ENCODE results near the gene CASP5. TPM values are rescaled to one million over a fixed set of nuclear protein-coding genes. Genes with fewer than 3 reads are reported as not detected.

The CASP5 gene
- total and polyA plus RNA-seq, 7 experiments from 2014 or later: 0.45 to 2.9 TPM; not detected in 5

- no peaks in the 10 kb centered on the region for H3K36me3 ChIP-seq (ENCODE audit: control insufficient read depth in 2 of 3, insufficient read depth in 3 of 3, low read length in 3 of 3)
- no peaks in the 10 kb centered on the region for H3K9me3 ChIP-seq (ENCODE audit: control insufficient read depth in 2 of 3, low read length in 3 of 3)
- ChIA-PET CTCF (no interaction called here), POLR2A (no interaction called here)
- Mint-ChIP-seq H3K36me3 (peaks cover 0 to 14% (median 4%) of the 10 kb centered on the region in 5 donors), H3K27ac (no peak overlapping the region), H3K4me3 (no peak overlapping the region), H3K4me1 (peaks cover 0 to 4% (median 0%) of the 10 kb centered on the region in 7 donors), H3K27me3 (peaks cover 0 to 12% (median 0%) of the 10 kb centered on the region in 5 donors), H3K9me3 (peaks cover 0 to 6% (median 0%) of the 10 kb centered on the region in 11 donors)
- intact Hi-C loops (cut with micrococcal nuclease): no loop called here
- H3K27me3 ChIP-seq (ENCODE audit: control insufficient read depth in 2 of 2, insufficient read depth in 2 of 2, low read length in 2 of 2): no peaks in the 10 kb centered on the region
- DNase-seq (no peak), ATAC-seq (no peak)
- no peak overlapping the region for H3K27ac ChIP-seq (ENCODE audit: low read depth, low read length)
- no peaks in the 10 kb centered on the region for H3K4me1 ChIP-seq (ENCODE audit: control insufficient read depth in 2 of 2, insufficient read depth in 2 of 2, low read length in 2 of 2)
- no peak overlapping the region for H3K4me3 ChIP-seq (ENCODE audit: low read length)
These were observed 34.5 kb upstream of the CASP5 start for GRCh38 chr11:105057432-105057831.

DNA sequence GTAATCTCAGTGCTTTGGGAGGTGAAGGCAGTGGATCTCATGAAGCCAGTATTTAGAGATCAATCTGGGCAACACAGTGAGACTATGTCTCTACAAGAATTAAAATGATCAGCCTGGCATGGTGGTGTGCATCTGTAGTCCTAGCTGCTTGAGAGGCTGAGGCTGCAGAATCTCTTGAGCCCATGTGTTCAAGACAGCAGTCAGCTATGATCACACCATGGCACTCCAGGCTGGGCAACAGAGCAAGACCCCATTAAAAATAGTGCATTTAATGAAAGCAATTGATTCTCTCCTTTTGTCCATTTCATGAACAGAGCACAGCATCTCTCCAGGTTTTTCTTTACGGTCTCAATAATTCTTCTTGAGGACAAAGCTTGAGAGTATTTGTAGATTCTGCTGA lies 33.5 kb upstream of the CASP5 start:
- ATAC-seq: no peak

GRCh38 chr11:105054723-105055493 lies 31.9 kb upstream of the CASP5 start:
- no peak for DNase-seq
- H3K4me1 ChIP-seq (ENCODE audit: control insufficient read depth in 2 of 2, insufficient read depth in 2 of 2, low read length in 2 of 2): no peaks in the 10 kb centered on the region
- intact Hi-C loops (cut with micrococcal nuclease): no loop called here
- no peaks in the 10 kb centered on the region for H3K9me3 Mint-ChIP-seq
- no peak overlapping the region for H3K27ac Mint-ChIP-seq
- H3K27ac ChIP-seq (ENCODE audit: low read depth, low read length): no peak overlapping the region
- no peak overlapping the region for H3K4me3 ChIP-seq (ENCODE audit: low read length)
- ATAC-seq: peak; percentile 70
- H3K4me1 Mint-ChIP-seq: peaks cover 0 to 6% (median 0%) of the 10 kb centered on the region in 7 donors
- CTCF ChIA-PET: interaction anchor here (0.6 kb wide), 1 partner anchor 21 kb away, joined by 4 read pairs; no protein-coding TSS in a partner anchor
- H3K27me3 Mint-ChIP-seq: peaks cover 0 to 12% (median 0%) of the 10 kb centered on the region in 5 donors
- H3K9me3 ChIP-seq (ENCODE audit: control insufficient read depth in 2 of 3, low read length in 3 of 3): no peaks in the 10 kb centered on the region
- POLR2A ChIA-PET: interaction anchor here (0.5 to 0.6 kb wide), 2 partner anchors 206 to 352 kb away, joined by 3 read pairs; no protein-coding TSS in a partner anchor
- no peaks in the 10 kb centered on the region for H3K36me3 Mint-ChIP-seq
- H3K27me3 ChIP-seq (ENCODE audit: control insufficient read depth in 2 of 2, insufficient read depth in 2 of 2, low read length in 2 of 2): no peaks in the 10 kb centered on the region
- no peak overlapping the region for H3K4me3 Mint-ChIP-seq
- H3K36me3 ChIP-seq (ENCODE audit: control insufficient read depth in 2 of 3, insufficient read depth in 3 of 3, low read length in 3 of 3): no peaks in the 10 kb centered on the region

More for the DNA sequence above, 33.5 kb upstream of the CASP5 start:
- Mint-ChIP-seq H3K4me3 (no peak overlapping the region), H3K36me3 (peaks cover 0 to 5% (median 0%) of the 10 kb centered on the region in 5 donors), H3K27ac (no peak overlapping the region), H3K4me1 (peaks cover 0 to 6% (median 0%) of the 10 kb centered on the region in 7 donors), H3K9me3 (peaks cover 0 to 6% (median 0%) of the 10 kb centered on the region in 11 donors), H3K27me3 (peaks cover 0 to 12% (median 0%) of the 10 kb centered on the region in 5 donors)
- no peaks in the 10 kb centered on the region for H3K4me1 ChIP-seq (ENCODE audit: control insufficient read depth in 2 of 2, insufficient read depth in 2 of 2, low read length in 2 of 2)
- intact Hi-C loops (cut with micrococcal nuclease): no loop called here
- H3K9me3 ChIP-seq (ENCODE audit: control insufficient read depth in 2 of 3, low read length in 3 of 3): no peaks in the 10 kb centered on the region
- H3K4me3 ChIP-seq (ENCODE audit: low read length): no peak overlapping the region
- no peak overlapping the region for H3K27ac ChIP-seq (ENCODE audit: low read depth, low read length)
- H3K27me3 ChIP-seq (ENCODE audit: control insufficient read depth in 2 of 2, insufficient read depth in 2 of 2, low read length in 2 of 2): no peaks in the 10 kb centered on the region
- POLR2A ChIA-PET: no interaction called here
- no peak for DNase-seq
- H3K36me3 ChIP-seq (ENCODE audit: control insufficient read depth in 2 of 3, insufficient read depth in 3 of 3, low read length in 3 of 3): no peaks in the 10 kb centered on the region
- CTCF ChIA-PET: no interaction called here

GRCh38 chr11:105052487-105052886 lies 29.5 kb upstream of the CASP5 start:
- no peak overlapping the region for H3K4me3 Mint-ChIP-seq
- H3K36me3 ChIP-seq (ENCODE audit: control insufficient read depth in 2 of 3, insufficient read depth in 3 of 3, low read length in 3 of 3): no peaks in the 10 kb centered on the region
- intact Hi-C loops (cut with micrococcal nuclease): no loop called here
- H3K4me3 ChIP-seq (ENCODE audit: low read length): no peak overlapping the region
- H3K9me3 ChIP-seq (ENCODE audit: control insufficient read depth in 2 of 3, low read length in 3 of 3): no peaks in the 10 kb centered on the region
- no peaks in the 10 kb centered on the region for H3K9me3 Mint-ChIP-seq
- H3K27ac Mint-ChIP-seq: no peak overlapping the region
- DNase-seq (no peak), ATAC-seq (peak; percentile 50)
- H3K27me3 Mint-ChIP-seq: peaks cover 0 to 9% (median 0%) of the 10 kb centered on the region in 5 donors
- H3K36me3 Mint-ChIP-seq: peaks cover 0 to 2% (median 0%) of the 10 kb centered on the region in 5 donors
- POLR2A ChIA-PET: no interaction called here
- no peaks in the 10 kb centered on the region for H3K27me3 ChIP-seq (ENCODE audit: control insufficient read depth in 2 of 2, insufficient read depth in 2 of 2, low read length in 2 of 2)
- no peaks in the 10 kb centered on the region for H3K4me1 ChIP-seq (ENCODE audit: control insufficient read depth in 2 of 2, insufficient read depth in 2 of 2, low read length in 2 of 2)
- CTCF ChIA-PET: no interaction called here
- H3K4me1 Mint-ChIP-seq: peaks cover 0 to 6% (median 0%) of the 10 kb centered on the region in 7 donors
- H3K27ac ChIP-seq (ENCODE audit: low read depth, low read length): no peak overlapping the region

GRCh38 chr11:105051559-105051958 lies 28.6 kb upstream of the CASP5 start:
- Mint-ChIP-seq H3K4me1 (peaks cover 0 to 9% (median 5%) of the 10 kb centered on the region in 7 donors), H3K36me3 (peaks cover 0 to 2% (median 0%) of the 10 kb centered on the region in 5 donors), H3K27me3 (peaks cover 0 to 7% (median 0%) of the 10 kb centered on the region in 5 donors), H3K4me3 (no peak overlapping the region), H3K27ac (no peak overlapping the region), H3K9me3 (no peaks in the 10 kb centered on the region)
- POLR2A ChIA-PET: no interaction called here
- ATAC-seq (no peak), DNase-seq (no peak)
- H3K27me3 ChIP-seq (ENCODE audit: control insufficient read depth in 2 of 2, insufficient read depth in 2 of 2, low read length in 2 of 2): no peaks in the 10 kb centered on the region
- no peaks in the 10 kb centered on the region for H3K4me1 ChIP-seq (ENCODE audit: control insufficient read depth in 2 of 2, insufficient read depth in 2 of 2, low read length in 2 of 2)
- H3K4me3 ChIP-seq (ENCODE audit: low read length): no peak overlapping the region
- H3K36me3 ChIP-seq (ENCODE audit: control insufficient read depth in 2 of 3, insufficient read depth in 3 of 3, low read length in 3 of 3): no peaks in the 10 kb centered on the region
- no peaks in the 10 kb centered on the region for H3K9me3 ChIP-seq (ENCODE audit: control insufficient read depth in 2 of 3, low read length in 3 of 3)
- intact Hi-C loops (cut with micrococcal nuclease): no loop called here
- H3K27ac ChIP-seq (ENCODE audit: low read depth, low read length): no peak overlapping the region
- CTCF ChIA-PET: no interaction called here

DNA sequence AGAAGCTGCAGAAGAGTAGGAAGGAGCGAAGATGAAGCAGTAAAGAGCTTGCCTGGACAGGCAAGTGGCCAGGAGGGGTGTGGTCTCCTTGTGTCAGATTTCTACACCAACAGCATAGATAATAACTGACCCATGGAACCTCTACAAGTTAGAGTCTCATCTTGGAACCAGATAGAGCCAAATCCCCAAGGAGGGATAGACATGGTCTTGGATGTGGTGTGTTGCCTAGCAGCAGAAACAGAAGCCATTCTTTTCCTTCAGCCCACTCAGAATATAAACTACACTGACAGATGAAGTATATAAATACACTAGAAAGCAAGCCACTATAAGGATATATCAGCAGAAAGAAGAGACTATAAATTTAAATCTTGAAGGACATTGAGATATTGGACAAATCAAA lies 26.5 kb upstream of the CASP5 start:
- H3K4me1 Mint-ChIP-seq: peaks cover 12 to 24% (median 14%) of the 10 kb centered on the region in 7 donors
- H3K4me3 ChIP-seq (ENCODE audit: low read length): no peak overlapping the region
- peaks cover 0 to 6% (median 0%) of the 10 kb centered on the region in 5 donors for H3K36me3 Mint-ChIP-seq
- no peak overlapping the region for H3K27ac ChIP-seq (ENCODE audit: low read depth, low read length)
- intact Hi-C loops (cut with micrococcal nuclease): loop anchor here (5.0 to 10.0 kb wide), 5 partner anchors 37 to 1025 kb away; partner anchors contain the start of genes AASDHPPT (in 2 of the 2), KBTBD3 (in 2 of the 2) and MSANTD4 (in 1 of the 2)
- no peak overlapping the region for H3K4me3 Mint-ChIP-seq
- peaks cover 0 to 9% of the 10 kb centered on the region in 2 donors for H3K4me1 ChIP-seq (ENCODE audit: control insufficient read depth in 2 of 2, insufficient read depth in 2 of 2, low read length in 2 of 2)
- POLR2A ChIA-PET: no interaction called here
- H3K27me3 Mint-ChIP-seq: no peaks in the 10 kb centered on the region
- CTCF ChIA-PET: interaction anchor here (0.6 kb wide), 1 partner anchor 47 kb away, joined by 3 read pairs; no protein-coding TSS in a partner anchor
- no peaks in the 10 kb centered on the region for H3K36me3 ChIP-seq (ENCODE audit: control insufficient read depth in 2 of 3, insufficient read depth in 3 of 3, low read length in 3 of 3)
- H3K9me3 ChIP-seq (ENCODE audit: control insufficient read depth in 2 of 3, low read length in 3 of 3): no peaks in the 10 kb centered on the region
- H3K27ac Mint-ChIP-seq: no peak overlapping the region
- H3K9me3 Mint-ChIP-seq: peaks cover 0 to 2% (median 0%) of the 10 kb centered on the region in 11 donors
- no peaks in the 10 kb centered on the region for H3K27me3 ChIP-seq (ENCODE audit: control insufficient read depth in 2 of 2, insufficient read depth in 2 of 2, low read length in 2 of 2)
- ATAC-seq: no peak
- no peak for DNase-seq

Measured in naive thymus-derived CD4-positive, alpha-beta T cell (primary cell).